Activated CD8-positive, alpha-beta memory T cell treated with anti-CD3 and anti-CD28 coated beads for 4 hours (primary cell): ENCODE measurements around the gene C3.
"Not testable (repeated sequence)": the region's sequence is repeated elsewhere in the genome, so short reads cannot be mapped to it uniquely, and the experiment has no call there.

ENCODE experiments used
- DNase-seq, 2 donors: peaks; one replicate each; pipeline ENCODE4 v3.0.0-alpha.2; 2020; ENCODE audit warnings: low read depth in 2 of 2

The C3 gene

DNA sequence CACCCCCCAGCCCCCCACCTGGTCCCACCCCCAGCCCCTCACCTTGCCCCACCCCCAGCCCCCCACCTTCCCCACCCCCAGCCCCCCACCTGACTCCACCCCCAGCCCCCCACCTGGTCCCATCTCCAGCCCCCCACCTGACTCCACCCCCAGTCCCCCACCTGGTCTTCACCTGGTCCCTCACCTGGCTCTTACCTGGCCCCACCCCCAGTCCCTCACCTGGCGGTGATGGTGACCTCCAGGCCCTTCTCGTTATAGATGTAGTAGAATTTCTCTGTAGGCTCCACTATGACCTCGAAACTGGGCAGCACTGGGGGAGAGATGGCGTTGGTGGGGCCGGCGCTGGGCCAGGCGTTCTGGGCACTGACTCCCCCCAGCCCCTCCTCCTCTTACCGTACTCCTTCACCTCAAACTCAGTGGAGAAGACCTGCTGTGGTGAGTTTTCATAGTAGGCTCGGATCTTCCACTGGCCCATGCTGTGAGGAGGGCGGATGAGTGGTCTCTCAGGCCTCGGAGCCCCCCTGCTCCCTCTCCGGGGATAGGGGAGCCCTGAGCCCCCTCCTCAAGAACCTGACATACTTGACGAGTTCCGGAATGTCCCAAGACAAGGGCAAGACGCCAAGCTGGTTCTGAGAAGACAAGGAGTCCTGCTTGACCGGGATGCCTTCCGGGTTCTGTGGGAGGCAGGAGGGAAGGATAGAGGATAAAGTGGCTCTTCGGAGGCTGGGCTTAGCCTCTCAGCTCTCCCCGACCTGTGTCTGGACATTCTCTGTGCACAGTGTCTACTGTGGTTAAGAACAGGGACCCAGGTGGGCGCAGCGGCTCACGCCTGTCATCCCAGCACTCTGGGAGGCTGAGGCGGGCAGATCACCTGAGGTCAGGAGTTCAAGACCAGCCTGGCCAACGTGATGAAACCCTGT, 6.4 kb downstream of the C3 start:
- DNase-seq, result no peak

DNA sequence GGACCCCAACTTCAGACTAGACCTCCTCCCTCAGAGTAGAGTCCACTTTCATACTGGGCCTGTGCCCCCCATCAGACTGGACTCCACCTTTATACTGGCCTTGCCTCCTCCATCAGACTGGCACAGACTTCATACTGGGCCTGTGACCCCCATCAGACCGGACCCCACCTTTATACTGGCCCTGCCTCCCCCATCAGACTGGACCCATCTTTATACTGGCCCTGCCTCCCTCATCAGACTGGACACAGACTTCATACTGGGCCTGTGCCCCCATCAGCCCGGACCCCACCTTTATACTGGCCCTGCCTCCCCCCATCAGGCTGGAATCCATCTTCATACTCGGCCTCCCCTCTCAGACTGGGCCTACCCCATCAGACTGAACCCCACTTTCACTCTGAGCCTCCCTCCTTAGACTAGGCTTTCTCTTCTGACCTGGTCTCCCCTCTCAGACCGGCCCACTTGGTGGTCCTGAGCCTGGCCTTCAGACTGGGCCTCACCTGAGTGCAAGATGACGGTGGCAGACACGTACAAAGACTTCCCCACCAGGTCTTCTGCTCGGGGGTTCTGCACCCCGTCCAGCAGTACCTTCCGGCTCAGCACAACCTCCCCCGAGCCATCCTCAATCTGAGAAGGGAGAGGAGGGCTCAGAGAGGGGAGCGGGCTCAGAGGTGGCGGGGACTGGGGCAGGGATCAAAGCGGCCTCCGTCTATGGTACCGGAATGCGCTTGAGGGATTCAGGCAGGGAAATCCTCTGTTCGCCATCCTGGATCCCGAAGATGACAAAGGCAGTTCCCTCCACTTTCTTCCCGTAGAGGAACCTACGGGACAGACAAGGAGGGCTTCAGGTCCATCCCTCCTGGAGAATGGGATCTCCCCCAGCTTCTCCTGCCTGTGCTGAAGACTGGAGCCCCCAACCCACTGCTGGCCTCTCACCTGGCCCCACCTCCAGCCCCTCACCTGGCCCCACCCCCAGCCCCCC, 7.5 kb downstream of the C3 start:
- DNase-seq, result no peak

DNA sequence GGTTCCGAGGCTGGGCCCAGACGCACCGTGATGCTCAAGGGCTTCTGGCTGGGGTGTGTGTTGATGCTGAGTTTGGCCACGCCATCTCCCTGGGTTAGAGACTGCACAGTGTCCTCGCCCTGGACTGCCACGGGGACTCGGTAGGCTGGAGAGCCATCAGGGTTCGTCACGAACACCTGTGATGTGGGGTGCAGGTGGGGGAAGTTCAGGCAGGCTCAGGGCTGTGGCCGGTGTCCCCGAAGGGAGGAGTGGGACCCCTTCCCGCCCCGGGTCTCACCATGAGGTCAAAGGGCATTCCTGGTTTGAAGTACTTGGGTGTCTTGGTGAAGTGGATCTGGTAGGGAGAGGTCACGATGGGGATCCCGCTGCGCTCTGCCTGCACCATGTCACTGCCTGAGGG, 8.2 kb downstream of the C3 start:
- DNase-seq, result no peak

DNA sequence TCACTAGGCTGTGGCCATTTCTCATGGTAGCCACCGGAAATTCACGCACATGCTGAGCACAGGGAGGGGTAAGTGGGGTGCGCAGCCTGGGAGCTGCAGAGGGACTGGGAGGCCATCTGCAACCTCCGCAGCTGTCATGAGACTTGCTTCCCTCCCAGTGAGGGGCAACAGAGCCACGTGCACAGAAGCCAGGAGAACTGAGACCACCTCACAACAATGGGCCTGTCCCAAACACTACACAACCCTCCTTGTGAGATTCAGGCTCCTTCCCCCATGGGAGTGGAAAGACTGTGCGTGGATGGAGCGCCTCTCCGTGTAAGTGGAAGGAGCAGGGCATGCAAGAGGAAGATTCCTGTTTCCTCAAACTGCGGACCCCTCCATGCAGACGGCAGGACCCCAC, 8.8 kb downstream of the C3 start:
- no peak for DNase-seq

DNA sequence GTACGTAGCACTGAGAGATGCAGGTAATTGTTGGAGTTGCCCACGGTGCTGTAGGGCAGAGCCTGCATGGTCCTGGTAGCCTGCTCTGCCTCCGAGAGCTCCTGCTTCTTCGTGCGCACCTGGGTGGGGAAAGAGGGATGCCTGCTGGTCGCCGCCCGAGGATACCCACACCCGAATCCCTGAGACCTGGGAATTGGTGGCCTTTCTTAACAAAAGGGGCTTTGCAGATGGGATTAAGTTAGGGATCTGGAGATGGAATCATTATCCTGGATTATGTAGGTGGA, 9.4 kb downstream of the C3 start:
- DNase-seq, result no peak

DNA sequence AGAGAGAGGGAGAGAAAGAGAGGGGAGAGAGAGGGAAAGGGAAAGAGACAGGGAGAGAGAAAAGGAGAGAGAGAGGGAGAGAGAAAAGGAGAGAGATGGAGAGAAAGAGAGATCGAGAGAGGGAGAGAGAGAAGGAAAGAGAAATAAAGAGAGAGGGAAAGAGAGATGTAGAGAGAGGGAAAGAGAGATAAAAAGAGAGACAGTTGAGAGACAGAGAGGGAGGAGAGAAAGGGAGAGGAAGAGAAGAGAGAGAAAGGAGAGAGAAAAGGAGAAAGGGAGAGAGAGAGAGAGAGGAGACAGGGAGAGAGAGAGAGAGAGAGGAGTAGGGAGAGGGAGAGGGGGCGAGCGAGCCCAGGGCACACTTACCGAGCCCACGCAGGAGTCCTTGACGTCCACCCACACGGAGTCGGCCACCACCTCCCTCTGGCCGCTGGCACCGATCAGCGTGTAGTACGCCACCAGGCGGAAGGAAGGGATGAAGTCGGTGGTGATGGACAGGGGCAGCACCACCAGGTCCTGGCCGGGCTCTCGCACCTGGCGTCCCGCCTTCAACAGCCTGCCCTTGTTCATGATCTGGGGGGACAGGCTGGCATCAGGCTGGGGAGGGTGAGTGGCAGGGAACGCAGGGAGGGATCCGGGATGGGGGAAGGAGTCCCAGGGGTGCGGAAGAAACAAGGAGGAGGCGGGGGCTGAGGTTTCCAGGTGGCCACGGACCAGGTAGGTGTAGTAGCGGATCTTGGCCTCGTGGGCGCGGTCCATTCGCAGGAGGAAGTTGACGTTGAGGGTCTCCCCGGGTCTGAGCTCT, 10.0 kb downstream of the C3 start:
- no peak for DNase-seq

DNA sequence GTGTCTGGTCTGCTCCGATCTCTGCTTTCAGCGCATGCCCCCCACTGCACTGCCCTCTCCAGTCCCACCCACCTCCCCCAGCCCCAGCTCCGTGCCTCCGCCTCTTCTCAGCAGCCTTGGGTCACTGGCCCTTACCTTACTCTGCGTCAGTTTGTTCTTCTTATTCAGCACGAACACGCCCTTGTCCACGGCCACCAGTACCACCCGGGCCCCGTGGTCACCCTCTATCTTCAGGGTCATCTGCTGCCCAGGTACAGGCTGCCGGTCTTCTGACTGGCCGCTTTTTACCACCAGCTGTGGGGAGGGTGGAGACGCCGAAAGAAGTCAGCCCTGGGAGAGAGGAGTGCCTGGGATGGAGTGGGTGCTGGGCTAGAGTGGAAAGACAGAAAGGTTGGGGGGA, 10.9 kb downstream of the C3 start:
- DNase-seq, result no peak

DNA sequence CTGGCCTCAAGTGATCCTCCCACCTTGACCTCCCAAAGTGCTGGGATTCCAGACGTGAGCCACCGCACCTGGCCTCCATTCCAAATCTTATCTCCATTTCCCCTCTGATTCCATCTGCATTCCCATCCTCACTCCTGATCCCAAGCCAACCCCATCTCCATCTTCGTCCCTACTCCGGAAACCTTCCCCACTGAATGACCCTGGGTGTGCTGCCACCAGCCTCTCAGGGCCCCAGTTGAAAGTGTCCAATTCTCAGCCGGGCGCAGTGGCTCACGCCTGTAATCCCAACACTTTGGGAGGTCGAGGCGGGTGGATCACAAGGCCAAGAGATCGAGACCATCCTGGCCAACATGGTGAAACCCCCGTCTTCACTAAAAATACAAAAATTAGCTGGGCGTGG, 11.5 kb downstream of the C3 start:
- not testable (repeated sequence) for DNase-seq

DNA sequence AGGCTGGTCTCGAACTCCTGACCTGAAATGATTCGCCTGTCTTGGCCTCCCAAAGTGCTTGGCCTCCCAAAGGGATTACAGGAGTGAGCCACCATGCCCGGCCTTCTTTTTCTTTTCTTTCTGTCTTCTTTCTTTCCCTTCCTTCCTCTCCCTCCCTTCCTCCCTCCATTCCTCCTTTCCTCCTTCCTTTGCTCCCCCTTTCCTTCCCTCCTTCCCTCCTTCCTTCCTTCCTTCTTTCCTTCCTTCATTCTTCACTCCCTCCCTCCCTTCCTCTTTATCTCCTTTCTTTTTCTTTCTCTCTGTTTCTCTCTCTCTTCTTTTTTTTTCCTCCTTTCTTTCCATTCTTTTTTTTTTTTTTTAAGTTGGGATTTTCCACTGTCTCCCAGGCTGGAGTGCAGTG, 12.1 kb downstream of the C3 start:
- DNase-seq, result no peak

DNA sequence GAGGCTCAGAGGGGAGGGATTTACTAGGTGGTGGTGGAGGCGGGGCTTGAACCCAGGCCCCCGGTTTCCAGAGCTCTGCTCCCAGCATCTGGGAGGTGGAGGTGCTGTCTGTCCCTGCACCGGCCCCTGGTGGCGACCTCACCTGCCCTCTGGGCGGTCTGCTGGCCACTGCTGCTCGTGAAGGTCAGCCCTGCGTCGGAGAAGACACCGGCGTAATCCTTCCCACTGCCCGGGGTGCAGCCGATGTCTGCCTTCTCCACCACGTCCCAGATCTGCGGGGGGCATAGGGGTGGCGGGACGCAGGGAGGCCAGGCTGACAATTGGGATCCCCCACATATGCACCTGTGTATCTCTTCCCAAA, 12.8 kb downstream of the C3 start:
- DNase-seq, result no peak

DNA sequence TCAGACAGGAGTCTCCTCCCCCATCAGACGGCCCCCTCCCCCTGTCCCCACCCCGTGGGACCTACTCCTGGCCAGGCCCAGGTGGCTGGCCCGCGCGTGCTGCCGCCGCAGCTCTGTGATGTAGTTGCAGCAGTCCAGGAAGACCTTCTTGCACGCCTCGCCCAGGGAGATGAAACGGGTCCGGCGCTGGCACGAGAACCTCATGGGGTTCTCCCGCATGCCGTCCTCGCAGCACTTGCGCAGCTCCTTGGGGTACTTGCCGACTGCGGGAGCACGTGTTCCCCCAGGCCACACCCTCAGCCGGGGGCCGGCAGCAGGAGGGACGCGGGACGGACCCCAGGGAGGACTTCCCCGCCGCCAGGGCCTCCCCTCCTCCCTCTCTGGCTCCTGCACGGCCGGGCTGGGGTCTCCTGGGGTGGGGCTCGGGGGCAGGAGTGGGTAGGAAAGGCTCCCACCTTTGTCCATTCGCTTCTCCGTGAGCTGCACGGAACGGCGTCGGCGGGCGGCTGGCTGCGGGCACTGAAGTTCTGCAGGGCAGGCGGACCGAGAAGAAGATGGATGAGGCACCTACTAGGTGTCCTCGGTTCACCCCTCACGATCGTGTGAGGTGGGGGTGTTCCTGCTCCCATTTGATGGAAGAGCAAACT, 13.3 kb downstream of the C3 start:
- DNase-seq, result no peak

DNA sequence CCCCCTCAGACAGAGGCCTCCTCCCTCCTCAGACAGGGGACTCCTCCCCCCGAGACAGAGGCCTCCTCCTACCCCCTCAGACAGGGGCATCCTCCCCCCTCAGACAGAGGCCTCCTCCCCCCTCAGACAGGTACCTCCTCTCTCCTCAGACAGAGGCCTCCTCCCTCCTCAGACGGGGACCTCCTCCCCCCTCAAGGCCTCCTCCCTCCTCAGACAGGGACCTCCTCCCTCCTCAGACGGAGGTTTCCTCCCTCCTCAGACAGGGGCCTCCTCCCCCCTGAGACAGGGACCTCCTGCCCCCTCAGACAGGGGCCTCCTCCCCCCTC, 13.9 kb downstream of the C3 start:
- DNase-seq, result no peak

DNA sequence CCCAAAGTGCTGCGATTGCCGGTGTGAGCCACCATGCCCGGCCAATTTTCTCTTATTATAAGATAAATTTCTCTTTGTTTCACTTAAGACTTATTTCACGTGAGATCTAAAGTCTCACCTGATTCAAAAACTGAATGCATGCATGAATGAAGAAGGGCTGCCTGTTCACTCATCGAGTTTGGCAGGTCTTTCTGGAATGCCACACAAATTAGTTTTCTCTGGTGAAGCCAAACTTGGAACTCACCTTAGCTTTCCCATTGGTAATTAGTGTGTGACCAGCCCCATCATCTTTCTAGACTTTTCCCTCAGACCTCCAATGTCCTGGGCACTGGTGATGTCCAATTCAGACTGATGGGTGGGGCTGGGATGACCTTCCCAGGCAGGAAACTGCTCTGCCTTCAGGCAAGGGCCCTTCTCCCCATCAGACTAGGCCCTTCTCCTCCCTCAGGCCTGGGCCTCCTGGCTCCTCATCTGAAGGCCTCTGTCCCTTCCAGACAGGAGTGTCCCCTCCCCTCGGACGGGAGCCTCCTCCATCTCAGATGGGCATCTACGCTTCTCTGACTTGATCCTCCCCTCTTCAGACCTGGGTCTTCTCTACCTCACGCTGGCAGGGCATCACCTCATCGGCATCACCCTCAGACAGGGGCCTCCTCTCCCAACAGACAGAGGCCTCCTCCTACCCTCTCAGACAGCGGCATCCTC, 14.4 kb downstream of the C3 start:
- no peak for DNase-seq

DNA sequence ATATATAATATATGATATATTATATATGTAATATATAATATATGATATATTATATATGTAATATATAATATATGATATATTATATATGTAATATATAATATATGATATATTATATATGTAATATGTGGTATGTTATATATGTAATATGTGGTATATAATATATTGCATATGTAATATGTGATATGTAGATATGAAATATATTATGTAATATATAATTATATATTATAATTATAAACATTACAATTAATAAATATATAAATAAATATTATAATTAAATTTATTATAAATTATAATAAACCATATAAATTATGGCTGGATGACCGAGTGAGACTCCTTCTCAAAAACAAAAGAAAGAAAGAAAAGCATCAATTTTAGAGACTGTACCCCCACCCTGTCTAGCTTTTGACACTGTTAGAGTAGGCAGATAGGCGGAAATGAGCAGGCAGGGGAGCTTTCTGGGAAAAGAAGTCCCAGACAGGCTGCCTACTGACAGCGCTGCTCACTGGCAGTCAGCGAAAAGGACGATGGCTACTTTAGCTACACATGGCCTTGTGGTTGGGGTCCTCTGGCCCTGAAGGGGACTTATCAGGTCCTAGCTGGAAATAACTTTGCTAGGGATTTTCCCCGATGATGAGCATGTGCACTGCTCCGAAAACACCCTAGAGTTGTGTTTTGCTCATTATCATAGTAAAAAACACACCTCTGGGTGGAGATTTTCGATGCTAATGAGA, 19.7 kb downstream of the C3 start:
- no peak for DNase-seq

DNA sequence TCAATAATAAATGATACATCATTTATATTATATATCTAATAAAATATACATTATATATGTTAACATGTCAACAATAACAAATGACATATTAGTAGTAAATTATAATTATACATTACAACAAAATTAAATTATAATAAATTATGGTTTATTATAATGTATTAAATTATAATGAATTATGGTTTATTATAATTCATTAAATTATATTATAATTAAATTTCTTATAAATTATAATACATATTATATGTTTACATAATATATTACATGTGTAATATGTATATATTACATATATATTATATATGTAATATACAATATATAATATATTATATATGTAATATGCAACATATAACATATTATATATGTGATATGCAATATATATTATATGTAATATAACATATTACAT, 20.5 kb downstream of the C3 start:
- DNase-seq, result no peak

DNA sequence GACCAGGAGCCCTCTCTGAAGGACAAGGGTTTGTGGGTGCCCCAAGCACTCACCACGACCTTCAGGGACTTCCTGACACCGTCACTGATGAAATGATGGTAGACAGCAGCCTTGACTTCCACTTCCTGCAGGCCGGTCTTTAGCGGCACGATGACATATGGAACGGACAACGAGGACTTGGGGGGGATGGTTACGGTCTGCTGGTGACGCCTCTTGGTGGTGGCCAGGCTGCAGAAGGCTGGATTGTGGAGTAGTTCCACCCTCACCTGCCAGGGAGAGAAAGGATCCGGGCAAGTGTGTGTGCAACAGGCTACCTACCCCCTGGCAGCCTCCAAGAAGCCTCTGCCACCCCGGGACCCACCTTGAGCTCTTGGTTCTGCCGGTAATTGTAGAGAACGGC, 23.2 kb downstream of the C3 start:
- no peak for DNase-seq

DNA sequence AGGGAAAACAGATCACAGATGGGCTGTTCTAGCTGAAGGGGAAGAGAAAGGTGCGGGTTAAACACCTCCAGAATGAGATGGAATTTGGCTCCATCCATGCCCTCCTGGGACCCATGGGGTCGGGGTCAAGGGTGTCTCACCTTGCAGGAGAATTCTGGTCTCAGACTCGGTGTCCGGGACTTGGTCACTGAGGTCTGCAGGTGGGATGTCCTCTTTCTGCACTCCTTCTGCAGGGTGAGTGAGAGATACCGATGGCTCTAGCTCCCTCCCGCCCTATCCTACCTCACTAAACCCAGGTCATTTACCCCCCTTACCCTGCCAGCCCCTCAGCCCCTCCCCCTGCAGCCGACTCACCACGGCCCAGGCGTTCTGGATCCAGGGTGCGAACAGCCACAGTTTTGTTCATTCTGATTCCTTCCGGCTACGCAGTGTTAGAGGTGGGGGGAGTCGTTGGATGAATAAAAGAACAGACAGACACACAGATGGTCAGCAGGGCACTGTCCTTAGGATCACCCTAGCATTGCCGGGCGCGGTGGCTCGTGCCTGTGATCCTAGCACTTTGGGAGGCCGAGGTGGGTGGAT, 24.1 kb downstream of the C3 start:
- no peak for DNase-seq

DNA sequence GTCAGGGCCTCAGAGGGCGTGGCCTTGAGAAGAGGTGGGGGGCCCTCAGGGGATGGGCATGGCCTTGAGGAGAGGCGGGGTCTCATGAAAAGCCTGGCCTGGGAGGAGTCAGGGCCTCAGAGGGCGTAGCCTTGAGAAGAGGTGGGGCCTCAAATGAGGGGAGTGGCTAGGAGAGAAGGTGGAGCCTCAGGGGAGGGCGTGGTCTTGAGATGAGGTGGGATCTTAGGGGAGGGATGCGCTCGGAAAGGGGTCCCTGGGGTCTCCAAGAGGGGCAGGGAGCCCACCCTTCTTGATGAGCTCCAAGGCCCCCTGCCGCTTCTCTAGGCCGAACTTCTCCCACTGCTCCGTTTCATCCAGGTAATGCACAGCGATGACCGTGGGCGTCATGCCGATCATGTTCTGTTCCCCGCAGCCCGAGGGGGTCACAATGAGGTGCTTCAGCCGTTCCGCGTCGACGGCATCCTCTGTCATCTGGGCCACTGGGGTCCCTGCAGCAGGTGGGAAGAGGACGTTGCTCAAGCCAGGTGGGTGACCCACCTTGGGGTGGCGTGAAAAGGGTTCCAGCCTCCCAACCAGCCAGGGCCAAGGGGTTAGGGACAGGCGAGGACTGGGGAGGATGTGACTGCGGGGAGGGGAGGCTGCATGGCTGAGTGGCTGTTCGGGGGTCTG, 26.2 kb downstream of the C3 start:
- DNase-seq, result no peak

DNA sequence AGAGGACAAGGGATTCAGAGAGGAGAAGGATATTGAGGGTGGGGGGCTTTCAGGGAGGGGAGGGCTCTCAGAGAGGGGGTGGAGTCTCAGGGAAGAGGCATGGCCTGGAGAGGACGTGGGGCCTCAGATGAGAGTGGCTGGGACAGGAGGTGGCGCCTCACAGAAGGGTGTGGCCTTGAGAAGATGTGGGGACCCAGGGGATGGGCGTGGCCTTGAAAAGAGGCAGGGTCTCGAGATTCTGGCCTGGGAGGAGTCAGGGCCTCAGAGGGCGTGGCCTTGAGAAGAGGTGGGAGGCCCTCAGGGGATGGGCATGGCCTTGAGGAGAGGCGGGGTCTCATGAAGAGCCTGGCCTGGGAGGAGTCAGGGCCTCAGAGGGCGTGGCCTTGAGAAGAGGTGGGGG, 26.8 kb downstream of the C3 start:
- no peak for DNase-seq

DNA sequence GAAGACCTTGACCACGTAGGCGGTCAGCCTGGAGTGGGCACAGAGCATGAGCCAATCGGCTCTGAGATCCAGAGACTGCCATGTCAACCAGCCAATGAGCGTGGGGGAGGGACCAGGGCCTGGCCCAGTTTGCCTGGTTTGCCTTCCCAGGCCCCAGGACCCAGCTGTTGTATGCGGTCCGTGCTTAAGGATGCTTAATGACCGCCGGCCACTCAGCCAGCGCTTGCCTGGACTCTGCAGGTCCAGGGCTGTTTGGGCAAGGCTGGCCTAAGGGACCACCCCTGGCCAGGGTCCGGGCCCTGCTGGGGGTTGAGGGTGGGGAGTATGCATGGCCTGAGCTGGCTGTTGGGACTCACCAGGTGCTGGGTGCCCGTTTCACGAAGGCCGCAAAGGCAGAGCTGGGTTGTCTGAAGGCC, 27.4 kb downstream of the C3 start:
- no peak for DNase-seq
